SK-N-MC (cell line): ENCODE measurements around the gene CADPS2.

ENCODE experiments used
- EZH2 ChIP-seq: fragments of 200-600 bp; sonication (generic); IDR thresholded peaks from one replicate; pipeline ENCODE4 v1.6.1; 2017; ENCODE audit warnings: antibody characterized with exemption
- FOXP2 ChIP-seq: optimal IDR thresholded peaks from 2 replicates; pipeline ENCODE3; 2011; ENCODE audit warnings: mild to moderate bottlenecking, moderate library complexity; ENCODE audit not compliant: insufficient read depth; ENCODE audit errors: extremely low read length, control extremely low read depth
- POLR2AphosphoS5 ChIP-seq: IDR thresholded peaks from 2 replicates; pipeline ENCODE4 v1.6.1; 2012; ENCODE audit warnings: mild to moderate bottlenecking, low read depth, low read length, borderline replicate concordance

GRCh38 chr7:122695816-122696215 lies 190.4 kb downstream of the CADPS2 start:
- no peak for TF ChIP-seq POLR2AphosphoS5
- no peak for TF ChIP-seq EZH2
- TF ChIP-seq FOXP2: no peak
